Kidney glomerular epithelial cell (primary cell): ENCODE data around the gene GNPTG.

Experiments used
- DNase-seq: peaks from one replicate; lab custom pipeline; 2025; lab: John Stamatoyannopoulos, UW

The GNPTG gene

GRCh38 chr16:1347286-1347855, 4.4 kb upstream of the GNPTG start:
- DNase-seq, result no peak

- no peak for DNase-seq
These were observed 3.8 kb upstream of the GNPTG start for GRCh38 chr16:1347962-1348361.

GRCh38 chr16:1348441-1348840, 3.3 kb upstream of the GNPTG start:
- no peak for DNase-seq

- no peak for DNase-seq
These were observed 2.8 kb upstream of the GNPTG start for GRCh38 chr16:1348926-1349325.

GRCh38 chr16:1349351-1349750, 2.4 kb upstream of the GNPTG start:
- DNase-seq, result no peak

GRCh38 chr16:1349951-1350350, 1.8 kb upstream of the GNPTG start:
- DNase-seq, result no peak

GRCh38 chr16:1350691-1351090, 1.0 kb upstream of the GNPTG start:
- no peak for DNase-seq

- no peak for DNase-seq
These were observed 533 bp upstream of the GNPTG start for GRCh38 chr16:1351215-1351581.

- no peak for DNase-seq
These were observed 3.2 kb downstream of the GNPTG start for GRCh38 chr16:1354815-1355540.

- DNase-seq, result no peak
These were observed 3.9 kb downstream of the GNPTG start for GRCh38 chr16:1355591-1355990.

GRCh38 chr16:1356061-1356900, 4.5 kb downstream of the GNPTG start:
- DNase-seq, result no peak

GRCh38 chr16:1357906-1358566, 6.3 kb downstream of the GNPTG start:
- DNase-seq, result no peak

GRCh38 chr16:1361685-1362360, 10.1 kb downstream of the GNPTG start:
- no peak for DNase-seq

GRCh38 chr16:1362807-1363206, 11.1 kb downstream of the GNPTG start:
- DNase-seq, result no peak

- no peak for DNase-seq
These were observed 11.8 kb downstream of the GNPTG start for GRCh38 chr16:1363501-1364041.

GRCh38 chr16:1364510-1364909, 12.8 kb downstream of the GNPTG start:
- no peak for DNase-seq

- no peak for DNase-seq
These were observed 14.5 kb downstream of the GNPTG start for GRCh38 chr16:1366060-1366711.

- no peak for DNase-seq
These were observed 15.1 kb downstream of the GNPTG start for GRCh38 chr16:1366712-1367299.

GRCh38 chr16:1367486-1368174, 15.9 kb downstream of the GNPTG start:
- no peak for DNase-seq
